Bronchial epithelial cell (primary cell): Measurements from ENCODE around the gene SRP72. TPM values are rescaled to one million over a fixed set of nuclear protein-coding genes. Genes with fewer than 3 reads are reported as not detected.

Source experiments
- DNase-seq: peaks from one replicate; pipeline ENCODE4 v3.0.0-alpha.2; 2010; ENCODE audit warnings: low read depth
- FAIRE-seq: peaks from 2 replicates; lab custom pipeline; 2011; peaks lifted over from hg19 to GRCh38; lab: Jason Lieb, UNC
- H3K27me3 ChIP-seq: 2 replicates; pipeline ENCODE4 v1.5.1; 2011; ENCODE audit warnings: low read length; ENCODE audit not compliant: control insufficient read depth, insufficient read depth
- H3K36me3 ChIP-seq: 2 replicates; pipeline ENCODE4 v1.5.1; 2011; ENCODE audit warnings: low read length; ENCODE audit not compliant: control insufficient read depth, insufficient read depth
- H3K4me3 ChIP-seq: 2 replicates; pipeline ENCODE4 v1.5.1; 2011; ENCODE audit warnings: mild to moderate bottlenecking, low read depth, low read length, control low read depth
- total RNA-seq: library from RNA; depleted of rRNA; stranded (reverse); fragments of >200 nt; gene quantifications from 2 replicates; pipeline ENCODE4 v1.2.1, GENCODE V29; 2014
- TF ChIP-seq, protein P1 (sequence below): IDR thresholded peaks from 2 replicates; pipeline ENCODE4 v1.5.1; 2011; ENCODE audit warnings: mild to moderate bottlenecking, moderate library complexity, low read length, control low read depth, inconsistent platforms; ENCODE audit not compliant: insufficient read depth, severe bottlenecking

Gene SRP72
- total RNA-seq, 1 donor from 2014 or later = 73.7 TPM

DNA sequence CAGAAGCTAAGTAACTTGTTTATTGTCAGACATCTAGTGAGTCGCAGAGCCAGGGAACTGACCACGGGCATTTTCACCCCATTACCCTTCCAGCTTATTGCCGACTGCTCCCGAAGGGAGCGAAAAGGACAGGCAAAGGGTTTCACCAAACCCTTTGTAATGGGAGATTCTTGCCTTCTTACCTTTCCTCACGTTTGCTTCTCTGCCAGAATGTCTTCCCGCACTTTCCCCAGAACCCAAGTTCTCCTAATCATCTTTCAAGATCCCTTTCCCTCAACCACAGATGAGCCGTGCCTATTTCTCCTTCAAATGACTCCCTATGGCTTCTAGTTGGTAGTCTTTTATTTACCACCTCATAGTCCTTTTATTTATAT is 520 bp upstream of the SRP72 start:
- TF ChIP-seq, protein P1, sequence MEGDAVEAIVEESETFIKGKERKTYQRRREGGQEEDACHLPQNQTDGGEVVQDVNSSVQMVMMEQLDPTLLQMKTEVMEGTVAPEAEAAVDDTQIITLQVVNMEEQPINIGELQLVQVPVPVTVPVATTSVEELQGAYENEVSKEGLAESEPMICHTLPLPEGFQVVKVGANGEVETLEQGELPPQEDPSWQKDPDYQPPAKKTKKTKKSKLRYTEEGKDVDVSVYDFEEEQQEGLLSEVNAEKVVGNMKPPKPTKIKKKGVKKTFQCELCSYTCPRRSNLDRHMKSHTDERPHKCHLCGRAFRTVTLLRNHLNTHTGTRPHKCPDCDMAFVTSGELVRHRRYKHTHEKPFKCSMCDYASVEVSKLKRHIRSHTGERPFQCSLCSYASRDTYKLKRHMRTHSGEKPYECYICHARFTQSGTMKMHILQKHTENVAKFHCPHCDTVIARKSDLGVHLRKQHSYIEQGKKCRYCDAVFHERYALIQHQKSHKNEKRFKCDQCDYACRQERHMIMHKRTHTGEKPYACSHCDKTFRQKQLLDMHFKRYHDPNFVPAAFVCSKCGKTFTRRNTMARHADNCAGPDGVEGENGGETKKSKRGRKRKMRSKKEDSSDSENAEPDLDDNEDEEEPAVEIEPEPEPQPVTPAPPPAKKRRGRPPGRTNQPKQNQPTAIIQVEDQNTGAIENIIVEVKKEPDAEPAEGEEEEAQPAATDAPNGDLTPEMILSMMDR = no peak
- DNase-seq (no peak), FAIRE-seq (no peak)
- Histone ChIP-seq H3K4me3 (peak overlapping the region; percentile 95), H3K27me3 (no peaks in the 10 kb centered on the region), H3K36me3 (peaks cover 4% of the 10 kb centered on the region)

DNA sequence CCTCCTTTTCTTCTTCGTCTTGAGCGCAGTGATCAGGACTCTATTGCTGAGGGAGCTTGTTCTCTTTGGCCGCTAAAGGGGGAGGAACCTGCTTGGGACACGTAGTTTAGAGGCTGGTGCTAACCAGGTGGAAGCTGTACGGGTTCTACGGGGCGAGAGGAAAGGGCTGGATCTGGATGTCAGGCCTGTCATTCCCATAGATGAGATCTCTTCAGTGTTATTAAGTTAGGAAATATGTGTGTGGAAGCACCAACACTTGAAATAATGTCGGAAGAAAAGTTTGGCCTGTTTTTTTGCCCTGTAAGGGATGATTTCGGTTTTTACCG is 643 bp downstream of the SRP72 start:
- TF ChIP-seq, protein P1 = no peak
- FAIRE-seq (no peak), DNase-seq (peak; percentile 61)
- Histone ChIP-seq H3K36me3 (peaks cover 7% of the 10 kb centered on the region), H3K4me3 (peak overlapping the region; percentile 95), H3K27me3 (no peaks in the 10 kb centered on the region)

DNA sequence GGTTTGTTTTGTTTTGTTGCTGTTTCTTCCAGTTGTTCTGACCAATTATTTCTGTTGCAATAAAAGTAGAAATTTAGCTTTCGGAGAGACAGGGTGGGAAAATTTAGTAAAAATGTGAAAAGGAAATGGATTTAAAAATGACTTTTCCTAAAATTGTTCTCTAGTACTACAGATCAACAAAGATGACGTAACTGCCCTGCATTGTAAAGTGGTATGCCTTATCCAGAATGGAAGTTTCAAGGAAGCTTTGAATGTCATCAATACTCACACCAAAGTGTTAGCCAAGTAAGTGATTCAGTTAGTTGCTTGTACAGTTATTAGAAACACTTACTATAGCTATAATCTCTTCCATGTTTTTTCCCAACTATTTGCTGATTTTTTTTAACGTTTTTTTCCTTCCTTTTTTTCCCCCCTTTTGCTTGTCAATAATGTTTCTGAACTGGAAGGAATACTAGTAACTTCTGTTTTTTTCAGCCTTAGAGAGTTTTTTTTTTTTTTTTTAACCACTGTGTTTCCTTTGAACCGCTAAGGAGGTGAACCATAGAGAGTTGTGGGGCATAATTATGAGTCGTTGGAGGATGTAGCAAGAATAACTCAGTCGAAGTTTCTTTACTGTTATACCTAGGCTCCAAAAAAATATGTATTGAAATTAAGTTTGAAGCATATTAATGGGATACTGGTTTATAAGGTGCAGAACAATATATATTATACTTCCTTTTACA is 2.2 kb downstream of the SRP72 start:
- DNase-seq (no peak), FAIRE-seq (no peak)
- no peaks in the 10 kb centered on the region for H3K27me3 ChIP-seq
- H3K36me3 ChIP-seq = peaks cover 11% of the 10 kb centered on the region
- TF ChIP-seq, protein P1 = no peak
- no peak overlapping the region for H3K4me3 ChIP-seq

DNA sequence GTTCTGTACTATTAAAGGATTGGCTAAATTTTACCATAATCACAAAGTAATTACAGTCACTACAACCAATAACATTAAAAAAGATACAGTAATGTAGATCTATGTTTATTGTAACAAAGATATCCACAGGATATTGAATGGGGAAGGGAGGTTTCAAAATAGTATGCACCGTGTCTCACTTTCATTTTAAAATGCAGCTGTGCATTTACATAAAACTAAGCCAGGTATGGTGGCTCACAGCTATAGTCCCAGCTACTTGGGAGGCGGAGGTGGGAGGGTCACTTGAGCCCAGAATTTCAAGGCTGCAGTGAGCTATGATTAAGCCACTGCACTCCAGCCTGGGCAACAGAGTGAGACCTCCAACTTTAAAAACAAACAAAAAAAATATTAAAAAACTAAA is 8.5 kb downstream of the SRP72 start:
- Histone ChIP-seq H3K27me3 (no peaks in the 10 kb centered on the region), H3K36me3 (peaks cover 16% of the 10 kb centered on the region), H3K4me3 (no peak overlapping the region)
- TF ChIP-seq, protein P1 = no peak
- DNase-seq (no peak), FAIRE-seq (no peak)

DNA sequence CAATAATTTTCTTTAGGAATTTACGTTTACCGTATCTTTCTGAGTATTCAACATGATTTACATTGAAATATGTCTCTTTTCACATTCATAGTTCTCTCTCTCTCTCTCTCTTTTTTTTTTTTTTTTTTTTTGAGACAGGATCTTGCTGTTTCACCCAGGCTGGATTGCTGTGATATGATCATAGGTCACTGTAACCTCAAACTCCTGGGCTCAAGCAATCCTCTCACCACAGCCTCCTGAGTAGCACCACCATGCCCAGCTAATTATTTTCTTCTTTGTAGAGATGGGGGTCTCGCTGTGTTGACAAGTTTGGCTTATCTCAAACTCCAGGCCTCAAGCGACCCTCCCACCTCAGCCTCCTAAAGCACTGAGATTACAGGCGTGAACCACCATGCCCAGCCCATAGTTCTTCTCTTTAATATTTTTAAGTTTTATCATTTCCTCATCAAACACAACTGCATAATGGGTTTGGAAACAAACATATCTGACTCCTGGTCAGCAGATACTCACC is 9.8 kb downstream of the SRP72 start:
- Histone ChIP-seq H3K27me3 (no peaks in the 10 kb centered on the region), H3K4me3 (no peak overlapping the region), H3K36me3 (peaks cover 13% of the 10 kb centered on the region)
- TF ChIP-seq, protein P1 = no peak
- FAIRE-seq (no peak), DNase-seq (no peak)

DNA sequence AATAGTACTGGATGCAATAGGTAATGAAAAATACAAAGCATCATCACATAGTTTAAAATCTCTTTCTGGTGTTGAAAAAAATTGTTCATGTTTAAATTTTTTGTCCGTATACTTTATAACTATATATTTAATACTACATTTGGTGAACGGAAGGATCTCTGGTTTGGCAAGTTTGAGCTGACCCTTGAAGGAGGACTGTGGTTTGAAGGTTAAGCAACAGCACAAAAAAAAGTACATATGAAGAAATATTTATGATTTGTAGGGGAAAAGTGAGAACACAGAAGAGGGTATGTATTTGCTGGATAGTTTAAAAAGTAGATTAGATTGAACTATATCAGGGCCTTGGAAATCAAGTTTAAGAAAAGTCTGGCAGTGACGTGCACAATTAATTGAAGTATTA is 13.3 kb downstream of the SRP72 start:
- no peak for DNase-seq
- Histone ChIP-seq H3K36me3 (peaks cover 9% of the 10 kb centered on the region), H3K4me3 (no peak overlapping the region), H3K27me3 (no peaks in the 10 kb centered on the region)
- TF ChIP-seq, protein P1 = no peak
- FAIRE-seq = no peak
